GM12875 (cell line): ENCODE data around the gene GRID2.

Experiments
- H3K4me3 ChIP-seq: one replicate; pipeline ENCODE4 v1.5.1; 2011; ENCODE audit warnings: low read depth, low read length, control low read depth
- CTCF ChIP-seq: IDR thresholded peaks from 2 replicates; pipeline ENCODE4 v1.5.1; 2011; ENCODE audit warnings: low read depth, mild to moderate bottlenecking, control low read depth, inconsistent platforms, low read length, moderate library complexity, borderline replicate concordance; ENCODE audit not compliant: insufficient read depth

The GRID2 gene

DNA sequence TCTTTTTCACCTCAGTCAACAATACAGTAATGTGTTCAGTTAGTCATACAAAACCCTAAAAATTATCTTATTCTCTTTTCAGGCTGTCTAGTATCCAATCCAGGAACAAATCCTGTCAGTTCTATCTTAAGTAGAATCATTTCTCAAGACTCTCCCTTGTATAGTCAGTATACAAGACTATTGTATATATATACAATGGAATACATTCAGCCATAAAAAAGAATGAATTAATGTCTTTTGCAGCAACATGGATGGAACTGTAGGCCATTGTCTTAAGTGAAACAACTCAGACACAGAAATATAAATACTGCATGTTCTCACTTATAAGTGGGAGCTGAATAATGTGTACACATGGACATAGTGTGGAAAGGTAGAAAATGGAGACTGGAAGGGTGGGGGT is 1023.6 kb downstream of the GRID2 start:
- H3K4me3 ChIP-seq = no peak overlapping the region
- no peak for TF ChIP-seq CTCF

- no peak overlapping the region for H3K4me3 ChIP-seq
- no peak for TF ChIP-seq CTCF
These were observed 1030.2 kb downstream of the GRID2 start for GRCh38 chr4:93334003-93334402.

DNA sequence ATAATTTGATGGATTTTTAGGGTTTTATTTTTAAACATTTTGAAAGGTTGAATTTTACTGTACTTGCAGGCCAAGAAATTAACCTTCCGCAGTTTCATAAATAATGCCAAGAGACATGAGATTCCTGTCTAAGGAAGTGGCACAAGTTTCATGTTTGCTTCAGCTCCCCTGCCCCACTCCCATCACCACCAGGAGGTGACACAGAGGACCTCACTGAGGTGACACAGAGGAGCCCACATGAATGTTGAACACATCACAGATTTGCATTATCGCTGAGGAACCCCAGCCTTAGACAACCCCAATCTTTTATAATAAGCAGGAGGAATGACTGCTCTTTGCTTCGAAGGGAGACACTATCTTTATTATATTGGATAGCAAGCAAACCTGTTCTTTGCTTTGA is 1033.4 kb downstream of the GRID2 start:
- no peak overlapping the region for H3K4me3 ChIP-seq
- TF ChIP-seq CTCF = no peak

GRCh38 chr4:93342738-93343137 is 1039.0 kb downstream of the GRID2 start:
- H3K4me3 ChIP-seq = no peak overlapping the region
- TF ChIP-seq CTCF = no peak

DNA sequence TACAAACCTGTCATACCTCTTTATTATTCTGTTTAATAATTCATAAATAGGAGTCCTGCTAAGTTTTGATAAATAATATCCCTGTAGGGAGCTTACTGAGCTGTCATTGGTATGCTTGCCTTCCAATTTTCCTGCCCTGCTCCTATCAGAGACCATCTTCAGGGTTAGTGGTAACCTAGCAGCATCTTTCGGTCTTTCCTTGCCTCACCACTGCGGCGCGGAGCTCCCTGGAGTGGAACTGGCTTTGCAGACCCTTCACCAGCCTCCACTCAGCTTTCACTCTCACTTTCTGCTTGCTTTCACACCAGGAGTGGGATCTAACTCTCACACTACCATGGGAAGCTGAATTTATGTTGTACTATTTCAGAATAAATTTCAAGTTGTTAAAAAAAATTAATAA is 1043.1 kb downstream of the GRID2 start:
- TF ChIP-seq CTCF = no peak

GRCh38 chr4:93348896-93349295 is 1045.1 kb downstream of the GRID2 start:
- H3K4me3 ChIP-seq = no peak overlapping the region
- no peak for TF ChIP-seq CTCF

More for the DNA sequence above, 1043.1 kb downstream of the GRID2 start:
- no peak overlapping the region for H3K4me3 ChIP-seq

DNA sequence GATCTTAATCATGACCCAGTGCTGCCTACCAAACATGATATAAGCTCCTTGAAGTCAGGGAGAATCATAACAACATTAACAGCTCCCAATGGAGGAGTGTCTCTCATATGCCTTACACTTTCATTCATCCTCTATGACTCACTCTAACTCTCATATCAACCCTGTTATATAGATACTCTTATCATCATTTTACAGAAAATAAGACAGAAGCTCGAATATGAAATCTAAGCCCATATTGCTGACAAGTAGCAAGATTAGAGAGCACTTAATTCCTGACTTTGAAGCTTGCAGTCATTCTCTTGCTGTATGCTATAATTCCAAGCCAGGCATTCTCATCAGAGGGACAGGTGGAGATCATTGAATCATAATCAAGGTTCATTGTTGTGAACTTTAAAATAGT is 1048.1 kb downstream of the GRID2 start:
- no peak overlapping the region for H3K4me3 ChIP-seq

More for the DNA sequence above, 1048.1 kb downstream of the GRID2 start:
- TF ChIP-seq CTCF = no peak
